GM10847 (cell line): ENCODE data around the gene LRMDA.

Source experiments
- POLR2A ChIP-seq: IDR thresholded peaks from 2 replicates; pipeline ENCODE4 v1.6.1; 2011; ENCODE audit not compliant: insufficient read length; ENCODE audit errors: extremely low read depth

LRMDA gene

GRCh38 chr10:75995041-75995430, 563.6 kb downstream of the LRMDA start:
- no peak for TF ChIP-seq POLR2A

DNA sequence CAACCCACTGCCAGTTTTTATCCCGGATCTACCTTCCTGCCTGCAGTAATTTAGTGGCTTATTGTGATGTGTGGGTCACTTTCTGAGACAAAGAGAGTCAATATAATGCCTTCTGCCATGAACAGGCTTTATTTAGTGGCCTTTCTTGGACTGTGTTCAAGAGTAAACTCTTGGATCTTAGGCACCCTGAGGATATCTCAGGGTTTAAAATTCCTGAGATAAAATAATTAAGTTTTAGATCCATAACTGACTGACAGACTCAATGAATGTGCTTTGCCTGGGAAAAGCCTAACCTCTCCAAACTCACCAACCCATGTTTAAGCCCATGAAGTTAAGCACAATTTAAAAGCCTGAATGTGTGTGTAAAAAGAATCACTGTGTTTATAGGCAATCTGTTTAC, 564.3 kb downstream of the LRMDA start:
- no peak for TF ChIP-seq POLR2A

DNA sequence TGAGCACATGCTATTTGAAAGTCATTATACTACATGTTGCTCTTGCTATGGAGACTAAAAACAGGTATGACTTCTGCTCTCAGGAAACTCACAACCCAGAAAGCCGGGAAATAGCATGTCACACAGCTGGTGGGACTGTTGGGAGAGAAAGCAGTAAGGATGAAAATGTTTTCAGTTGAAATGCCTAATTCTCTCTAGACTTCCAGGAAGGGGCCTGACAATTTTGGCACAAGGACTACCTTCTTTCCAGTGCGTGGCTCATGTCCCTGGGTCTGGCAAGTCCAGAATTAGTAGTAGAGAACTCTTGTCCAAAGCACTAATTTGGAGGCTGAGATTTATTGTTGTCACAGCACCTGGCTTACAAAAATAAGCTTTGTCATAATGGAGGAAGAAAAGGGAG, 567.6 kb downstream of the LRMDA start:
- TF ChIP-seq POLR2A: no peak

DNA sequence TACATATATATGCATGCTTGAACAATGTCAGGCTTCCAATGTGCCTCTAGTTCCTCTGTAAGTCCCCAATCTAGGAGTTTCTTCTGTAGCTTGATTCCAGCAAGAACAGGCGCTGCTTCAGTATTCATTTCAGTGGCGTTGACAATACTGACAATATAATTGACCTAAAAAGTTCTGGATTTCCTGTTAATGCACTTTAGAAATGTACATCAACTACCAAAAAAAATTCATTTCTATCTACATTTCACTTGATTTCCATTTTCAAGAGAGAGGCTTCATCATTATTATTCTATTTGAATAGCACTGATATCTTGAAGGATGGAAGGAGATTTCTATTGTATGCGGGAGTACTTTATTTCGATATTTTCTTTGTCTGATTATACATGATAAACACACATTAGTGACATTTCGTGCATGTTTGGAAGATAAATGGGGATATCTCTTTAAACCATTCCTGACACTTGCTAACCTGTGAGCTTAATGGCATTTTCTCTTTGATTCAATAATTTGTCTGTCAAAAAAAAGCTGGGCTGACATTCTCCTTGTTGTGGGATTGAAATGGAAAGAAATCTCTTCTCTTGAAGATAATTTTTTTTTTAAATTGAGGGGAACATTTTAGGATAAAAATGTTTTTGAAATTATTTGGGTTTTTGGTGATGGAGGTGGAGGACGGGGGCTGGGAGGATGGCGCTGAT, 568.2 kb downstream of the LRMDA start:
- TF ChIP-seq POLR2A: no peak

DNA sequence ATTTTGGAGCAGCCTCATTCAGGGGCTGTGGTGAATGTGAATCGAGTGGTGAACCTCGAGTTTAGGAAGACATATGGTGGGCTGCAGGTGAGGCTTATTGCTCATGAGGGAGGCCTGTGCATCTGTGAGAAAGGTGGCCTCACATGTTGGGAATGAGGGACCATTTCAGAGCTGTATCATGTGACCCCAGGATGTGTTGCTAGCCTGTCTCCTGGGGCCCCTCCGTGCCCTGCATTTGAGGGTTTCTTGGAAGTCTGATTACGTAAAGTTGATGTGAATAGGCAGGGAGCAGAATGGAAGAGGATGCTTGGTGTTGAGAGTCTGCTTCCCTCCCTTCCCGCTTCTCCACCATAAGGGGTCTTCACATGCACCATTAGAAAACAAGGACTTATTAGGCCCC, 569.1 kb downstream of the LRMDA start:
- no peak for TF ChIP-seq POLR2A

DNA sequence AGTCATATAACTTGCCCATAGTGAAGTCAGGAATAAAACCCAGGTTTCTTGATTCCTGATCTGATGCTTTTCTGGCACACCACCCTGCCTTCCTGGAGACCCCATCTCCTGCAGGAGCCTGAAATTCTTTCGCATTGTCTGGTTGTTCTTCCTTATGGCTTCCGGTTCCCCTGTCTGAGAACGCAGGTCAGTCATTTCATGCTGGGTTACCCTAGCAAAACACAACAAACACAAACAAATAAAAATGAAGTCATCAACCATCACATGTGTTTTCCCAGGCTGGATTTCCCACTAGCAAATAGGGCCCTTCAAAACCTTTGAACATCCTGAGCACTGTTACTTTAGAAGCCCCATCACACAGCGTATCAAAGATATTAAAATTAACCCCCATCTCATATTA, 569.6 kb downstream of the LRMDA start:
- TF ChIP-seq POLR2A: no peak

- no peak for TF ChIP-seq POLR2A
Observed at GRCh38 chr10:76001461-76001860, 570.0 kb downstream of the LRMDA start.

GRCh38 chr10:76002262-76002854, 570.9 kb downstream of the LRMDA start:
- TF ChIP-seq POLR2A: no peak

GRCh38 chr10:76007667-76008181, 576.3 kb downstream of the LRMDA start:
- no peak for TF ChIP-seq POLR2A

DNA sequence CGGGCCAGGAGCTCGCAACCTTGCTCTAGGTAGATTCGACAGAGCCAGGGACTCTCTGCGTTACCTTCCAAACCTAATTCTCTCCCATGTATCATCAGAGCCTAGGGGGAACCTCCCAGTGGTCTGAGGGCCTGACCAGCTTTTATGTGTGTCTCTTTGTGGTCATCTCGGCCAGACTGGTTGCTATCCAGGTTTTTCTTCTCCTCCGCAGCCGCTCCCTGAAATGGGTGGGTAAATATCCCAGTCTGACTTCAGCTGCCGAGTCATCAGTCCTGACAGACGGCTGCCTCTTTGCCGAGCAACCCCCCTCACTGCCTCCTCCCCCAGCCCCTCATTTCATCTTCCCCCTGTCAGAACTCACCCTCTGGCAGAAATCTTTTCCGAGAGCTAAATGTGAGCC, 578.1 kb downstream of the LRMDA start:
- no peak for TF ChIP-seq POLR2A

GRCh38 chr10:76010703-76011102, 579.3 kb downstream of the LRMDA start:
- TF ChIP-seq POLR2A: no peak

DNA sequence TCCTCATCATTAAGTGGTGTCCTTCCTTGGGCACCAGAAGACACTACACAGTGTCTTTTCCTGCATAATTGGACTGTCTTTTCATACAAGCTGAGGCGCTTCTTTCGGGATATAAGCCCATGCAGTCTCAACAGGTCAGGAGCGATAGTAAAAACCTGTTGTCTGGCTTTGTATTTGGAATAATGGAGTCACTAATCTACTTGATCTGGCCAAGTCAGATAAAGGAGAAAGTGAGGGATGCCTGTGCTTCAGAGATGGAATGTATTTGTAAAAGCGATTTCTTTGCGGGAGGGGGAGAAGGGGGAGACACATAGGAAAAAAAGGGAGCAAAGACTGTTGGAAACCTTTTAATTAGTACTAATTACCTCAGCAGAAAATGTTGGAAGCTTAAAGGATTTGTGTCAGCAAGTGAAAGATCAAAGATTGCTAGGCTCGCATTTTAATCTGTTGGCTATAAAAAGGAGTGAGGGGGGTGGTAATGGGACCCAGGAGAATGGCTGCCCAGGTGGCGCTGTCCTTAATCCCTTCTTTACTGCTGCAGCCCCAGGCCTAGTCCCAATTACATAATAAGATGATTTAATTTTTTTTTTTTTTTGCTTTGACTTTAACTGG, 581.4 kb downstream of the LRMDA start:
- no peak for TF ChIP-seq POLR2A

- no peak for TF ChIP-seq POLR2A
Observed at GRCh38 chr10:76015245-76015644, 583.8 kb downstream of the LRMDA start.

GRCh38 chr10:76017026-76017732, 585.8 kb downstream of the LRMDA start:
- no peak for TF ChIP-seq POLR2A

DNA sequence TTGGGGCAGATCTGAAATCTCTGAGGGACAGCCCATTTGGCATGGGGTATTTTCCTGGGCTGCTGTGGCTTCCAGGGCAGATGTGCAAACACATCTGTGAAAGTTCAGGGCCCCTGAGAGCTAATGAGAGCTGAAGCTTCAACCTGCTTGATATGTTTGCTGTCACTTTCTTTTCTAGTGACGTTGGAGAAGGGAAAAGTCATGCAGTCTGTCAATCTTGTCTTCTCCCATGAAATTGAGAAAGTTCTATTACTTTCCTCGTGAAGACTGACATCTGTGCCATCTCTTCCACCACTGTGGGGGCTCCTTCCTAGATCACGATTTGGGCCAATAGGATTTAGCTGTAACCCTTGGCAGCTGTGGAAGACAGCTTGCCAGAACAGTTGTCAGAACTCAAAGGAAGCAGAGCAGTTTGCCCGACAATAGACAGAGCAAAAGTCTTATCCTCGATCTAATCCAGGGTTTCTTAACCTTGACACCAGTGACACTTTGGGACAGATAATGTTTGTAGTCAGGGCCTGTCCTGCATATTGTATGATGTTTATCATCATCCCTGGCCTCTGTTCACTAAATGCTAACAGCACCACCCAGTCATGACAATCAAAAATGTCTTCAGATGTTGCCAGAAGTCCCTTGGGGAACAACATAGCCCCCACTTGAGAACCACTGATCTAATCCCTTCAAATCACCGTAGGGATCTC, 586.5 kb downstream of the LRMDA start:
- no peak for TF ChIP-seq POLR2A
